ENCODE data around the gene ARHGEF28. TPM values are rescaled to one million over a fixed set of nuclear protein-coding genes. Genes with fewer than 3 reads are reported as not detected.

The ARHGEF28 gene
- polyA plus RNA-seq, 1 donor from 2014 or later = not detected

DNA sequence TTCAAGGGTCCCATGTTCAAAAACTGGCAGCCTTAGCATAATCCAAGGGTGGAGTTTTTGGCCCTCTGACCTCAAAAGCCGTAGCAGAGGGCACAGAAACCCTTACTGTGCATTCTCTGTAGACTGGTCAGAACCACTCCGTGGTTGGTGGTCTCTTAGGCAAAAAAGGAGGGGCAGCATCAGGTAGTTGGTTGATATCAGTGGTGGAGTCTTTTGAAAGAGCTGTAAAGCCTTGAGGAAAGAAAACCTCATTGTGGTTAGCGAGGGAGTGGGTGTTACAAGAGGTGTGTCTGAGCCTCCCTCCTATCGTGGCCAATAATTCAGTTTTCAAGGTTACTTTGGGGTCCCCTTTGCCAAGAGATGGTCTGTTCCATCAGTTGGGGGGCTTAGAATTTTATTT is 40.9 kb downstream of the ARHGEF28 start:
- Histone ChIP-seq H4K20me1 (ENCODE audit: insufficient read depth) (no peaks in the 10 kb centered on the region), H3K79me2 (replicated peaks; ENCODE audit: insufficient read depth, low read length) (no peaks in the 10 kb centered on the region), H2AFZ (ENCODE audit: low read depth, low read length) (no peak overlapping the region), H3F3A (ENCODE audit: insufficient read depth, low read length, poor library complexity, severe bottlenecking) (no peaks in the 10 kb centered on the region), H3K27me3 (ENCODE audit: insufficient read depth, low read depth, low read length) (no peaks in the 10 kb centered on the region), H3K4me3 (ENCODE audit: low read length) (no peak overlapping the region), H3K9me2 (ENCODE audit: insufficient read depth, low read length) (no peaks in the 10 kb centered on the region), H3K9me3 (ENCODE audit: low read length) (no peaks in the 10 kb centered on the region), H3K36me3 (ENCODE audit: insufficient read depth, low read length) (no peaks in the 10 kb centered on the region), H3K4me2 (ENCODE audit: low read length) (no peak overlapping the region), H3K9ac (ENCODE audit: low read length) (no peak overlapping the region), H3K27ac (ENCODE audit: low read length) (no peak overlapping the region)
- TF ChIP-seq, protein P1, sequence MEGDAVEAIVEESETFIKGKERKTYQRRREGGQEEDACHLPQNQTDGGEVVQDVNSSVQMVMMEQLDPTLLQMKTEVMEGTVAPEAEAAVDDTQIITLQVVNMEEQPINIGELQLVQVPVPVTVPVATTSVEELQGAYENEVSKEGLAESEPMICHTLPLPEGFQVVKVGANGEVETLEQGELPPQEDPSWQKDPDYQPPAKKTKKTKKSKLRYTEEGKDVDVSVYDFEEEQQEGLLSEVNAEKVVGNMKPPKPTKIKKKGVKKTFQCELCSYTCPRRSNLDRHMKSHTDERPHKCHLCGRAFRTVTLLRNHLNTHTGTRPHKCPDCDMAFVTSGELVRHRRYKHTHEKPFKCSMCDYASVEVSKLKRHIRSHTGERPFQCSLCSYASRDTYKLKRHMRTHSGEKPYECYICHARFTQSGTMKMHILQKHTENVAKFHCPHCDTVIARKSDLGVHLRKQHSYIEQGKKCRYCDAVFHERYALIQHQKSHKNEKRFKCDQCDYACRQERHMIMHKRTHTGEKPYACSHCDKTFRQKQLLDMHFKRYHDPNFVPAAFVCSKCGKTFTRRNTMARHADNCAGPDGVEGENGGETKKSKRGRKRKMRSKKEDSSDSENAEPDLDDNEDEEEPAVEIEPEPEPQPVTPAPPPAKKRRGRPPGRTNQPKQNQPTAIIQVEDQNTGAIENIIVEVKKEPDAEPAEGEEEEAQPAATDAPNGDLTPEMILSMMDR (IDR thresholded peaks at IDR 0.05; ENCODE audit: poor library complexity, severe bottlenecking) = no peak
- TF ChIP-seq MXI1 (conservative IDR thresholded peaks at IDR 0.05; ENCODE audit: poor library complexity, severe bottlenecking) (no peak), TAF1 (IDR thresholded peaks at IDR 0.05; ENCODE audit: low read depth) (no peak), RAD21 (conservative IDR thresholded peaks at IDR 0.05) (no peak), EZH2 (IDR thresholded peaks at IDR 0.05; ENCODE audit: borderline replicate concordance, insufficient read depth, low read length, poor library complexity, severe bottlenecking) (no peak), EP300 (conservative IDR thresholded peaks at IDR 0.05; ENCODE audit: poor library complexity, severe bottlenecking) (no peak), POLR2AphosphoS5 (IDR thresholded peaks at IDR 0.05) (no peak), SMC3 (conservative IDR thresholded peaks at IDR 0.05; ENCODE audit: poor library complexity) (no peak)
- TF ChIP-seq, protein P2, sequence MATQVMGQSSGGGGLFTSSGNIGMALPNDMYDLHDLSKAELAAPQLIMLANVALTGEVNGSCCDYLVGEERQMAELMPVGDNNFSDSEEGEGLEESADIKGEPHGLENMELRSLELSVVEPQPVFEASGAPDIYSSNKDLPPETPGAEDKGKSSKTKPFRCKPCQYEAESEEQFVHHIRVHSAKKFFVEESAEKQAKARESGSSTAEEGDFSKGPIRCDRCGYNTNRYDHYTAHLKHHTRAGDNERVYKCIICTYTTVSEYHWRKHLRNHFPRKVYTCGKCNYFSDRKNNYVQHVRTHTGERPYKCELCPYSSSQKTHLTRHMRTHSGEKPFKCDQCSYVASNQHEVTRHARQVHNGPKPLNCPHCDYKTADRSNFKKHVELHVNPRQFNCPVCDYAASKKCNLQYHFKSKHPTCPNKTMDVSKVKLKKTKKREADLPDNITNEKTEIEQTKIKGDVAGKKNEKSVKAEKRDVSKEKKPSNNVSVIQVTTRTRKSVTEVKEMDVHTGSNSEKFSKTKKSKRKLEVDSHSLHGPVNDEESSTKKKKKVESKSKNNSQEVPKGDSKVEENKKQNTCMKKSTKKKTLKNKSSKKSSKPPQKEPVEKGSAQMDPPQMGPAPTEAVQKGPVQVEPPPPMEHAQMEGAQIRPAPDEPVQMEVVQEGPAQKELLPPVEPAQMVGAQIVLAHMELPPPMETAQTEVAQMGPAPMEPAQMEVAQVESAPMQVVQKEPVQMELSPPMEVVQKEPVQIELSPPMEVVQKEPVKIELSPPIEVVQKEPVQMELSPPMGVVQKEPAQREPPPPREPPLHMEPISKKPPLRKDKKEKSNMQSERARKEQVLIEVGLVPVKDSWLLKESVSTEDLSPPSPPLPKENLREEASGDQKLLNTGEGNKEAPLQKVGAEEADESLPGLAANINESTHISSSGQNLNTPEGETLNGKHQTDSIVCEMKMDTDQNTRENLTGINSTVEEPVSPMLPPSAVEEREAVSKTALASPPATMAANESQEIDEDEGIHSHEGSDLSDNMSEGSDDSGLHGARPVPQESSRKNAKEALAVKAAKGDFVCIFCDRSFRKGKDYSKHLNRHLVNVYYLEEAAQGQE (IDR thresholded peaks at IDR 0.05; ENCODE audit: borderline replicate concordance) = no peak

GRCh38 chr5:73668017-73668416 is 42.0 kb downstream of the ARHGEF28 start:
- H3K27me3 ChIP-seq (ENCODE audit: insufficient read depth, low read depth, low read length) = no peaks in the 10 kb centered on the region

More at GRCh38 chr5:73668017-73668416, 42.0 kb downstream of the ARHGEF28 start:
- Histone ChIP-seq H3K9me3 (ENCODE audit: low read length) (no peaks in the 10 kb centered on the region), H3K9ac (ENCODE audit: low read length) (no peak overlapping the region), H3K4me2 (ENCODE audit: low read length) (no peak overlapping the region), H3K27ac (ENCODE audit: low read length) (no peak overlapping the region), H3K4me3 (ENCODE audit: low read length) (no peak overlapping the region), H2AFZ (ENCODE audit: low read depth, low read length) (no peak overlapping the region), H3K36me3 (ENCODE audit: insufficient read depth, low read length) (no peaks in the 10 kb centered on the region), H3K9me2 (ENCODE audit: insufficient read depth, low read length) (no peaks in the 10 kb centered on the region), H4K20me1 (ENCODE audit: insufficient read depth) (no peaks in the 10 kb centered on the region), H3F3A (ENCODE audit: insufficient read depth, low read length, poor library complexity, severe bottlenecking) (no peaks in the 10 kb centered on the region), H3K79me2 (replicated peaks; ENCODE audit: insufficient read depth, low read length) (no peaks in the 10 kb centered on the region)
- TF ChIP-seq EZH2 (IDR thresholded peaks at IDR 0.05; ENCODE audit: borderline replicate concordance, insufficient read depth, low read length, poor library complexity, severe bottlenecking) (no peak), MXI1 (conservative IDR thresholded peaks at IDR 0.05; ENCODE audit: poor library complexity, severe bottlenecking) (no peak), SMC3 (conservative IDR thresholded peaks at IDR 0.05; ENCODE audit: poor library complexity) (no peak), TAF1 (IDR thresholded peaks at IDR 0.05; ENCODE audit: low read depth) (no peak), POLR2AphosphoS5 (IDR thresholded peaks at IDR 0.05) (no peak), EP300 (conservative IDR thresholded peaks at IDR 0.05; ENCODE audit: poor library complexity, severe bottlenecking) (no peak), RAD21 (conservative IDR thresholded peaks at IDR 0.05) (no peak)
- TF ChIP-seq, protein P1 (IDR thresholded peaks at IDR 0.05; ENCODE audit: poor library complexity, severe bottlenecking) = no peak
- TF ChIP-seq, protein P2 (IDR thresholded peaks at IDR 0.05; ENCODE audit: borderline replicate concordance) = no peak

Data from neural cell (in vitro differentiated cells).